Tibial artery (tissue), 4 donors: ENCODE results near the gene GCLM.

Experiments used
- DNase-seq, 2 donors: peaks; one replicate each; pipeline ENCODE4 v3.0.0-alpha.2; 2019
- H3K27ac ChIP-seq, 2 donors: fragments of 200-600 bp; sonication (generic) in 1 of 2; 1 replicate in 1 of 2; 2 replicates in 1 of 2; pipeline ENCODE4 v1.5.1; 2018 to 2019; ENCODE audit warnings: mild to moderate bottlenecking in 1 of 2
- H3K27me3 ChIP-seq, 2 donors: fragments of 200-600 bp; sonication (generic) in 1 of 2; one replicate each; pipeline versions ENCODE4 v1.5.1 to v1.6.0; 2016 to 2019
- H3K36me3 ChIP-seq, 3 donors: fragments of 200-600 bp; sonication (generic) in 2 of 3; one replicate each; pipeline ENCODE4 v1.5.1; 2016 to 2019; ENCODE audit warnings: mild to moderate bottlenecking in 2 of 3
- H3K4me1 ChIP-seq, 4 donors: fragments of 200-600 bp; sonication (generic) in 2 of 4; 1 replicate in 3 of 4; 2 replicates in 1 of 4; pipeline ENCODE4 v1.5.1; 2016 to 2019
- H3K4me3 ChIP-seq, 2 donors: fragments of 200-600 bp; sonication (generic) in 1 of 2; 1 replicate in 1 of 2; 2 replicates in 1 of 2; pipeline ENCODE4 v1.5.1; 2018 to 2019; ENCODE audit warnings: mild to moderate bottlenecking in 2 of 2
- H3K9me3 ChIP-seq, 3 donors: fragments of 200-600 bp; sonication (generic) in 1 of 3; one replicate each; pipeline ENCODE4 v1.5.1; 2016 to 2019
- intact Hi-C: fragments of 100-400 bp; cut with DNase I; formaldehyde crosslinking; loops from one replicate; pipeline ENCODE4 v1.15.0; 2023; ENCODE audit warnings: low total_unique reads
- TF ChIP-seq, protein P1 (sequence below), 2 experiments: fragments of 200-600 bp in 1 of 2; fragments of 450-650 bp in 1 of 2; IDR thresholded peaks; one replicate each; pipeline ENCODE4 v1.5.1; 2017 to 2019; ENCODE audit warnings: antibody characterized with exemption in 2 of 2, mild to moderate bottlenecking in 1 of 2, moderate library complexity in 1 of 2

Gene GCLM

DNA sequence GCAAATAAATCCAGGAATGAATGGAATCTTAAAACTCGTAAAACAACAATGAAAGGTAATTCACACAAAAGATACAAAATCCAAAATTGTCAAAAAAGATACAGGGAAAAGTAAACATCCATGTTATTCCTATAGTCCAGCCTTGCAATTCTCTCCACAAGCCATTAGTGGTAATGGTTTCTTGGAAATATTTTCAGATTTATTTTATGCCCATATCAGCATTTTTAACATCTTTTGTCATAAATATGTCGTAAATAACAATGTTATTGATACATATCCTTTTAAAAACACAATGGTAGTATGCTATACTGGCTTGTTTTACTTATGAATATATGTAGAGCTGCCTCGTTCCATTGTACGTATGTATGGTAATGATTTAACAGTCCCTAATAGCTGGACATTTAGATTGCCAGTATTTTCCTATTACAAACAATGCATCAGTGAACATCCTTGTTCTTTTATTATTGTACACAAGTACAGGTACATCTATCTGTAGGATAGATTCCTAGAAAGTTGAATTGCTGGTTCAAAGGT is 60.8 kb downstream of the GCLM start:
- Histone ChIP-seq H3K9me3 (no peaks in the 10 kb centered on the region), H3K4me3 (peak overlapping the region; percentile 85 to 88)
- intact Hi-C loops = loop anchor here (10.0 kb wide), 1 partner anchor 404 kb away; the partner anchor contains the start of gene FNBP1L

DNA sequence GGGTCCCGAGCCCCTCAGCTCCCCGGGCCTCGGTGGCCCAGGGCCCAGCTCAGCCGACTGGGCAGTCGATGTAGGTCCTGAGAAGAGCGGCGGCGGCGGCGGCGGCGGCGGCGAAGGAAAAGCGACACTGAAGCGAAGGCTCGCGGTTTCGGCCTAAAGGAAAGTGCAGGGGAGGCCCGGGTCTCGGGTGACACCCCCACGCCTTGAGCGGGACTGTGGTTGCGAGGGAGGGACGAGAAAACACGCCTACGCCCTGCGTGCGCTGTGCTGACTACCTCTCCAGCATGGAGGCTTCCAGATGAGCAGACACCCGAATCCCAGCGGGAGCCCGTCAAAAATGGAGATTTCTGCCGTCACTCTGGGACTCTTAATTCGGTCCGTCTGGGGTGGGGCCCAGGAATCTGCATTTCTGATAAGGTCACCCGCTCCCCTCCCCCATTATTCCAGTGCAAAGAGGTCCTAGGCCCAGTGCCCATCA is 61.4 kb downstream of the GCLM start:
- intact Hi-C loops = loop anchor here (10.0 kb wide), 1 partner anchor 403 kb away; the partner anchor contains the start of gene FNBP1L
- TF ChIP-seq, protein P1, sequence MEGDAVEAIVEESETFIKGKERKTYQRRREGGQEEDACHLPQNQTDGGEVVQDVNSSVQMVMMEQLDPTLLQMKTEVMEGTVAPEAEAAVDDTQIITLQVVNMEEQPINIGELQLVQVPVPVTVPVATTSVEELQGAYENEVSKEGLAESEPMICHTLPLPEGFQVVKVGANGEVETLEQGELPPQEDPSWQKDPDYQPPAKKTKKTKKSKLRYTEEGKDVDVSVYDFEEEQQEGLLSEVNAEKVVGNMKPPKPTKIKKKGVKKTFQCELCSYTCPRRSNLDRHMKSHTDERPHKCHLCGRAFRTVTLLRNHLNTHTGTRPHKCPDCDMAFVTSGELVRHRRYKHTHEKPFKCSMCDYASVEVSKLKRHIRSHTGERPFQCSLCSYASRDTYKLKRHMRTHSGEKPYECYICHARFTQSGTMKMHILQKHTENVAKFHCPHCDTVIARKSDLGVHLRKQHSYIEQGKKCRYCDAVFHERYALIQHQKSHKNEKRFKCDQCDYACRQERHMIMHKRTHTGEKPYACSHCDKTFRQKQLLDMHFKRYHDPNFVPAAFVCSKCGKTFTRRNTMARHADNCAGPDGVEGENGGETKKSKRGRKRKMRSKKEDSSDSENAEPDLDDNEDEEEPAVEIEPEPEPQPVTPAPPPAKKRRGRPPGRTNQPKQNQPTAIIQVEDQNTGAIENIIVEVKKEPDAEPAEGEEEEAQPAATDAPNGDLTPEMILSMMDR (IDR thresholded peaks at IDR 0.05) = no peak
- Histone ChIP-seq H3K27me3 (no peaks in the 10 kb centered on the region), H3K36me3 (no peaks in the 10 kb centered on the region), H3K27ac (peak overlapping the region; percentile 97 to 98), H3K4me1 (peaks cover 0 to 29% (median 11%) of the 10 kb centered on the region in 4 donors), H3K9me3 (no peaks in the 10 kb centered on the region), H3K4me3 (peak overlapping the region; percentile 85 to 88)
- DNase-seq = peak; percentile 56 to 82

More for the DNA sequence above, 60.8 kb downstream of the GCLM start:
- no peak for DNase-seq
- Histone ChIP-seq H3K4me1 (peaks cover 0 to 29% (median 11%) of the 10 kb centered on the region in 4 donors), H3K27me3 (no peaks in the 10 kb centered on the region), H3K27ac (peak overlapping the region; percentile 97 to 98), H3K36me3 (no peaks in the 10 kb centered on the region)
- TF ChIP-seq, protein P1 (IDR thresholded peaks at IDR 0.05) = no peak

DNA sequence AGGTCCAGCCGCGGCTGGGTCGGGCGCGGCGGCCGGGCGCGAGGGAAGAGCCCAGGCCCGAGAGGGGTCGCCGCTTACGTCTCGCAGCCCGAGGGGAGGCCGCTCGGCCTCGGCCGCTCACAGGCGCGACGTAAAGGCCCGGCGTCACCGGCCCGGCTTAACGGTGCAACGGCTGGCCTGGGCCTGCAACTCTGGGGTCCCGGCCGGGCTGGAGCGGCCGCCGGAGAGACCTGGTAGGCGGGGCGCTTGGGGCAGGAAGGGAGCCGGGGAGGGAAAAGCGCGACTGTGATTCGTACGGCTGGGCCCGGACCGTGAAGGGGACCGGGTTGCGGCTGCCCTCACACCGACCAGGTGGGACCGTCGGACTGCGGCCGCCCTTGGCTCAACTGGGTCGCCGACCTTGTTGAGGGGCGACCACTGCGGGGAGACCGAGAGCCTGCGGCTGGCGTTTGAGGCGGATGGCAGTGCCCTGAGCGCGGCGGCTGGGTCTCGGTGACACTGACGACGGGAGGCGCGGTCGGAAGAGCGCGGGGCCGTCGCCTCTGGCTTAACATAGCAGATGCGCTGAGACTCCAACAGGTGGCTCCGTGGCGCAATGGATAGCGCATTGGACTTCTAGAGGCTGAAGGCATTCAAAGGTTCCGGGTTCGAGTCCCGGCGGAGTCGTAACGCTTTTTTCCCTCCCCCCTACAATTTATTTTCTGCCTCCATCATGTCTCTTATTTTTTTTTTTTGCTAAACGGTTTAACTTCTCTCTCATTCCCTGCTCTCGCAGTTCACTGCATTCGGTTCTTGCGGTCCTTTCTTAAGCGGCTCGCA is 62.0 kb downstream of the GCLM start:
- TF ChIP-seq, protein P1 (IDR thresholded peaks at IDR 0.05) = peak in 1 of 2 experiments; percentile 14
- intact Hi-C loops = loop anchor here (10.0 kb wide), 1 partner anchor 402 kb away; the partner anchor contains the start of gene FNBP1L

DNA sequence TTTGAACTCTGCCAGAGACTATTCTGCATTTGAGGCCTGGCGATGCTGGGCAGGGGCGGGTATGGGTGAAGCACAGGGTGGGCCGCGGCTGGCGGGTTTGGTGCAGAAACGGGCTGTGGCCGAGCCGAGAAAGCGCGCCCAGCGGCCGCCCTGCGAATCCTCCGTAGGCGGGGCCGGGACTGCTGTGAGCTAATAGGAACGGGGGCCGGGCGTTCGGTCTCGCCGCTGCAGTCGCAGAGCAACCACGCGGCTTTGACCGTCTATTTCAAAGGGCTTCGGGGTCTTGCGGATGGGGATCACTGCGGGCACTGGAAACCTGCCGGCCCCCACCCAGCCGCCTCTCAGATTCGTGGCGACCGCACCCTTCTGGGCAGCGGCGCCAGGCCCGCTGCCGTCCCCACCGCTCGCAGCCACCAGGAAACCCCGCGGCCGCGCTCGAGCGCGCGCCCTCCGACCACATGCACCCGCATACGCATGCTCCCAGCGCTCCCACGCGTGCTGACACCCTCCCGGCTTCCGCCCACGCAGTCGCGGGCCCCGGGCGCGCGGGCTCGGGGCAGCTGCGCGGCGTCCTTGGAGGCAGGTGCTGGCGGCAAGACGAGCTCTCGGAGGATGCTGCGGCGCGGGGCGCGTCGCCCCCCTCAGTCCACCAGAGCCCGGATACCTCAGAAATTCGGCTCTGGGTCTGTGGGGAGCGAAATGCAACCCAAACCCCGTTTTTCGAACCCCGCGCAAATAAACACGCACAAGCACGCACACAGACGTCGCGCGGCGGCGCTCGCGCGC is 62.8 kb downstream of the GCLM start:
- H3K36me3 ChIP-seq = no peaks in the 10 kb centered on the region
- TF ChIP-seq, protein P1 (IDR thresholded peaks at IDR 0.05) = peak; percentile 34 to 36
- peak overlapping the region; percentile 85 to 88 for H3K4me3 ChIP-seq
- no peaks in the 10 kb centered on the region for H3K9me3 ChIP-seq
- peak; percentile 91 to 93 for DNase-seq
- peak overlapping the region; percentile 97 to 98 for H3K27ac ChIP-seq
- H3K4me1 ChIP-seq = peaks cover 0 to 29% (median 11%) of the 10 kb centered on the region in 4 donors
- intact Hi-C loops = loop anchor here (10.0 kb wide), 1 partner anchor 402 kb away; the partner anchor contains the start of gene FNBP1L
- no peaks in the 10 kb centered on the region for H3K27me3 ChIP-seq

More for the DNA sequence above, 62.0 kb downstream of the GCLM start:
- Histone ChIP-seq H3K36me3 (no peaks in the 10 kb centered on the region), H3K4me3 (peak overlapping the region; percentile 85 to 88), H3K27me3 (no peaks in the 10 kb centered on the region), H3K9me3 (no peaks in the 10 kb centered on the region), H3K27ac (peak overlapping the region; percentile 97 to 98), H3K4me1 (peaks cover 0 to 29% (median 11%) of the 10 kb centered on the region in 4 donors)
- peak; percentile 88 to 92 for DNase-seq
